RWPE1 (cell line): Measurements from ENCODE around the gene AVP.
A peak's percentile ranks its signal among the peaks of the same experiment; 100 is the strongest.

ENCODE experiments used
- CTCF ChIA-PET: fragments of 350-600 bp; sonication (Branson Sonifier 250); formaldehyde crosslinking; extraction: SDS; loops from one replicate; lab custom pipeline; 2021; lab: Yijun Ruan, JAX
- POLR2A ChIA-PET: fragments of 400-600 bp; formaldehyde crosslinking; extraction: SDS; loops from one replicate; lab custom pipeline; 2020; ENCODE audit warnings: antibody characterized with exemption; ENCODE audit not compliant: low non-redundant PET; lab: Yijun Ruan, JAX
- DNase-seq: peaks from one replicate; pipeline ENCODE4 v3.0.0; 2012; ENCODE audit warnings: low spot score
- H3K27ac ChIP-seq: fragments of 450-650 bp; 2 replicates; pipeline ENCODE4 v1.5.1; 2017
- CTCF ChIP-seq: fragments of 450-650 bp; conservative IDR thresholded peaks from 2 replicates; pipeline ENCODE4 v1.5.1; 2017; ENCODE audit warnings: low read depth, mild to moderate bottlenecking

AVP gene

GRCh38 chr20:3043322-3043721, 41.2 kb downstream of the AVP start, which contains the start of gene GNRH2:
Gene GNRH2 (plus strand): TSS chr20:3043622. CDS start chr20:3044415, 793 bp downstream.
- H3K27ac ChIP-seq, result peak within 1 kb of the TSS; percentile 45
- TF ChIP-seq CTCF, result no peak
- CTCF ChIA-PET, result interaction anchor here (0.5 kb wide), 1 partner anchor 173 kb away, joined by 3 read pairs; no protein-coding TSS in a partner anchor
- POLR2A ChIA-PET, result no interaction called here
- no peak for DNase-seq

GRCh38 chr20:3042625-3043024, 41.9 kb downstream of the AVP start:
- peak overlapping the region; percentile 45 for H3K27ac ChIP-seq
- CTCF ChIA-PET, result interaction anchor here (0.5 kb wide), 1 partner anchor 172 kb away, joined by 3 read pairs; no protein-coding TSS in a partner anchor
- DNase-seq, result no peak
- TF ChIP-seq CTCF, result no peak
- POLR2A ChIA-PET, result no interaction called here

GRCh38 chr20:3041854-3042409, 42.6 kb downstream of the AVP start:
- POLR2A ChIA-PET, result interaction anchor here (0.6 kb wide), 1 partner anchor 44 kb away, joined by 6 read pairs; no protein-coding TSS in a partner anchor
- DNase-seq, result no peak
- CTCF ChIA-PET, result interaction anchor here (0.7 kb wide), 1 partner anchor 169 kb away, joined by 3 read pairs; no protein-coding TSS in a partner anchor
- peak overlapping the region; percentile 70 for H3K27ac ChIP-seq
- no peak for TF ChIP-seq CTCF

- TF ChIP-seq CTCF, result no peak
- POLR2A ChIA-PET, result no interaction called here
- CTCF ChIA-PET, result no interaction called here
- no peak for DNase-seq
- peak overlapping the region; percentile 17 for H3K27ac ChIP-seq
These were observed 44.4 kb downstream of the AVP start for GRCh38 chr20:3040086-3040485.

- no peak for DNase-seq
- no peak for TF ChIP-seq CTCF
- ChIA-PET POLR2A (no interaction called here), CTCF (interaction anchor here (0.6 to 0.8 kb wide), 2 partner anchors 14 to 164 kb away, joined by 4 to 5 read pairs; no protein-coding TSS in a partner anchor)
- H3K27ac ChIP-seq, result peak overlapping the region; percentile 32
These were observed 45.1 kb downstream of the AVP start for GRCh38 chr20:3039426-3039825.

GRCh38 chr20:3038454-3038853, 46.1 kb downstream of the AVP start:
- POLR2A ChIA-PET, result interaction anchor here (0.7 kb wide), 1 partner anchor 183 kb away, joined by 3 read pairs; no protein-coding TSS in a partner anchor
- CTCF ChIA-PET, result interaction anchor here (0.8 kb wide), 1 partner anchor 15 kb away, joined by 5 read pairs; no protein-coding TSS in a partner anchor
- no peak for DNase-seq
- H3K27ac ChIP-seq, result no peak overlapping the region
- no peak for TF ChIP-seq CTCF
